AG04449 (cell line): ENCODE measurements around the gene BTG4.

ENCODE experiments used
- CTCF ChIA-PET: fragments of 350-600 bp; formaldehyde crosslinking; extraction: SDS; loops from one replicate; lab custom pipeline; 2021; ENCODE audit warnings: antibody characterized with exemption; lab: Yijun Ruan, JAX
- POLR2A ChIA-PET: fragments of 400-600, 350-600 bp; formaldehyde crosslinking; extraction: SDS; loops from one replicate; lab custom pipeline; 2020; ENCODE audit warnings: antibody characterized with exemption, inconsistent platforms; lab: Yijun Ruan, JAX
- DNase-seq: peaks from one replicate; pipeline ENCODE4 v3.0.0-alpha.2; 2010; ENCODE audit warnings: low read depth, low spot score
- H3K4me3 ChIP-seq: 2 replicates; pipeline ENCODE4 v1.5.1; 2011; ENCODE audit warnings: low read depth, mild to moderate bottlenecking, control low read depth, low read length
- TF ChIP-seq, protein P1 (sequence below): IDR thresholded peaks from one replicate; pipeline ENCODE4 v1.5.1; 2011; ENCODE audit warnings: mild to moderate bottlenecking, moderate library complexity, low read length, control low read depth, inconsistent platforms; ENCODE audit not compliant: insufficient read depth; ENCODE audit errors: missing control alignments

The BTG4 gene

DNA sequence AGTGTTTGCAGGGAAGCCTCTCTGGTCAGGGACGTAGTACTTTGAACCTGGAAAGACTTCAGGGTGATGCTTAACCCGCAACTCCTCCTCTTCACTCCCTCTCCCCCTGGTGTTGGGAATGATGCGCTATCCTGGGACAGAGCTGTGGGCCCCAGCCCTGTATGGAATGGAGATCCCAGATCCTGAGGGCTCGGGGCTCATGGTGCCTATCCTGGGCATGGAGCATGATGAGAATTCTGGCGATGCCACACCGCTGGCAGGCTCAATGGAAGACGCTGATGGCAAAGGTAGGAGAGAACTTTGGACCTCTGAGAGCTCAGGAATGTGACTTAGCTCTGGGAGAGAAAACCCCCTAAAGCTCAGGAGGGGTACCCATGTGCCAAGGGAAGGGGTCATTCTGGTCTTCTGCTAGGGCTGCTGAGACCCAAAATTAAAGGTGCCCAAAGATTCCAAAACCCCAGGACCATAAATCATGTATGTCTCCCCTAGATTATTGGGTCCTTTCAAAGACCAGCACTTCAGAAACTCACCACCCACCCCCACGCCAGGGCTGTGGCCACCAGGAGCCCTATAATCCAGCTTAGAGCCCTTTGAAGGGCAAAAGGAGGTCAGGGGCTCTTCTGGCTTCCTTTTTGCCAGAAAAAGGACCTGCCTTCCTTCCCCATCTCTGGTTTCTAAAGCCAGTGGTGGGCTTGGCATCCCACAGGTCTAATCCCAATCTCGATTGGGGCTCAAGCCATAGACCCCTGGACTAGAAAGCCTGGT is 52.5 kb downstream of the BTG4 start:
- H3K4me3 ChIP-seq, result no peak overlapping the region
- ChIA-PET POLR2A (interaction anchor here (0.7 kb wide), 1 partner anchor 982 kb away, joined by 3 read pairs; no protein-coding TSS in a partner anchor), CTCF (interaction anchor here (0.9 to 5.5 kb wide), 7 partner anchors 9 to 382 kb away, joined by 3 to 31 read pairs (median 4); no protein-coding TSS in a partner anchor)
- TF ChIP-seq, protein P1, sequence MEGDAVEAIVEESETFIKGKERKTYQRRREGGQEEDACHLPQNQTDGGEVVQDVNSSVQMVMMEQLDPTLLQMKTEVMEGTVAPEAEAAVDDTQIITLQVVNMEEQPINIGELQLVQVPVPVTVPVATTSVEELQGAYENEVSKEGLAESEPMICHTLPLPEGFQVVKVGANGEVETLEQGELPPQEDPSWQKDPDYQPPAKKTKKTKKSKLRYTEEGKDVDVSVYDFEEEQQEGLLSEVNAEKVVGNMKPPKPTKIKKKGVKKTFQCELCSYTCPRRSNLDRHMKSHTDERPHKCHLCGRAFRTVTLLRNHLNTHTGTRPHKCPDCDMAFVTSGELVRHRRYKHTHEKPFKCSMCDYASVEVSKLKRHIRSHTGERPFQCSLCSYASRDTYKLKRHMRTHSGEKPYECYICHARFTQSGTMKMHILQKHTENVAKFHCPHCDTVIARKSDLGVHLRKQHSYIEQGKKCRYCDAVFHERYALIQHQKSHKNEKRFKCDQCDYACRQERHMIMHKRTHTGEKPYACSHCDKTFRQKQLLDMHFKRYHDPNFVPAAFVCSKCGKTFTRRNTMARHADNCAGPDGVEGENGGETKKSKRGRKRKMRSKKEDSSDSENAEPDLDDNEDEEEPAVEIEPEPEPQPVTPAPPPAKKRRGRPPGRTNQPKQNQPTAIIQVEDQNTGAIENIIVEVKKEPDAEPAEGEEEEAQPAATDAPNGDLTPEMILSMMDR, result no peak
- no peak for DNase-seq

GRCh38 chr11:111457731-111458368 is 54.3 kb downstream of the BTG4 start:
- ChIA-PET CTCF (interaction anchor here (1.0 kb wide), 1 partner anchor 11 kb away, joined by 4 read pairs; no protein-coding TSS in a partner anchor), POLR2A (no interaction called here)
- TF ChIP-seq, protein P1, result no peak
- DNase-seq, result no peak
- no peak overlapping the region for H3K4me3 ChIP-seq

- TF ChIP-seq, protein P1, result no peak
- H3K4me3 ChIP-seq, result no peak overlapping the region
- ChIA-PET CTCF (interaction anchor here (1.0 to 5.3 kb wide), 9 partner anchors 8 to 387 kb away, joined by 3 to 46 read pairs (median 12); no protein-coding TSS in a partner anchor), POLR2A (no interaction called here)
- no peak for DNase-seq
Measured at GRCh38 chr11:111456859-111457730, 55.1 kb downstream of the BTG4 start.

- no peak for DNase-seq
- CTCF ChIA-PET, result interaction anchor here (0.7 to 5.3 kb wide), 18 partner anchors 9 to 388 kb away, joined by 3 to 69 read pairs (median 6); no protein-coding TSS in a partner anchor
- H3K4me3 ChIP-seq, result no peak overlapping the region
- TF ChIP-seq, protein P1, result no peak
- POLR2A ChIA-PET, result no interaction called here
Measured at GRCh38 chr11:111456086-111456858, 55.9 kb downstream of the BTG4 start.

DNA sequence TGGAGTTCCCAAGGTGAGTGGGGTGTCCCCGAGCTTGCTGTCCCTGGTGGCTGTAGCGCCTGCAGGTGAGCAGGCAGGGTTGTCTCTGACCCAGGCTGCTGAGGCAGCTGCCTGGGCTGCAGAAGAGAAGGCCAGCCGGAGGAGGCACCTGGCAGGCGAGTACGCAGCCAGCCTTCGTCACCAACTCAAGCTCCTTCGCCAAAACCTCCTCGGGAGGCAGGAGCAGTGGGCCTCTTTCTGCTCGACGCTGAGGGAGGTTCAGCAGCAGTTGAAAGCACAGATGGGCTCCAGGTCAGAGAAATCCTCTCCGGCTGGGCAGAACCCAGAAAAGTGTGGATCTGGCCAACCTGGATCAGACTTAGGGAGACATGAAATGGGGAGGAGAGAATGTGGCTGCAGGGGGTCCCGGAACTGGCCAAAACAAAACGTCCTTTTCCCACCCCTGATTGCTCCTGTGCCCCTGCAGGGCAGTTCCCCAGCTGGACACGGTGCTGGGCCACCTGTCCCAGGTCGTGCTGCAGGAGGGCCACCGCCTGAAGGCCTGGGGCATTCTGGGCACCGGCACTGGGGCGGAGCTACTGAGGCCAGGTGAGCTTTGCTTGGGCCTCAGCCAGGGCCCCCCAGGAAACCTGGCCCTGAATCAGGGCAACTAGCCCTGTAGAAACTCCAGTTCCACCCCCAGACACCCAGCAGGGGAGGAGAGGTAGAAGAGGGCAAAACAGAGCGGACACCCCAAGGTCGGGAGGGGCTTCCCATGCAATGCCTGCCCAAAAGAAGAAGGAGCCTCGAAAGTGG is 56.7 kb downstream of the BTG4 start:
- TF ChIP-seq, protein P1, result no peak
- CTCF ChIA-PET, result interaction anchor here (0.7 to 5.3 kb wide), 41 partner anchors 9 to 395 kb away, joined by 3 to 69 read pairs (median 4); partner anchors contain the start of gene BTG4
- no peak for DNase-seq
- no peak overlapping the region for H3K4me3 ChIP-seq
- POLR2A ChIA-PET, result no interaction called here
